SU-DHL-6 (cell line): Measurements from ENCODE around the gene TOMM40.

ENCODE experiments used
- CTCF ChIP-seq: fragments of 200-600 bp; sonication (generic); IDR thresholded peaks from one replicate; pipeline ENCODE4 v1.5.1; 2017; ENCODE audit warnings: antibody characterized with exemption, mild to moderate bottlenecking, low read length, moderate library complexity; ENCODE audit not compliant: insufficient read depth, poor library complexity, severe bottlenecking
- EZH2phosphoT487 ChIP-seq: fragments of 200-600 bp; sonication (generic), shearing (Covaris generic); conservative IDR thresholded peaks from 2 replicates; pipeline ENCODE4 v1.6.1; 2018; ENCODE audit warnings: mild to moderate bottlenecking, antibody characterized with exemption, low read length, moderate library complexity, mixed read lengths

GRCh38 chr19:44872661-44873060, 18.4 kb upstream of the TOMM40 start:
- TF ChIP-seq CTCF (no peak), EZH2phosphoT487 (no peak)
